HepG2 (cell line): ENCODE measurements around the gene JUND. TPM values are rescaled to one million over a fixed set of nuclear protein-coding genes. Genes with fewer than 3 reads are reported as not detected.

Experiments
- ARNT2 ChIP-seq: sonication (generic); formaldehyde crosslinking; IDR thresholded peaks from 2 replicates; pipeline ENCODE4 v1.8.0; 2022; ENCODE audit warnings: mild to moderate bottlenecking, low read depth, missing genetic modification reagents, moderate library complexity
- BRCA1 ChIP-seq: sonication (generic); formaldehyde crosslinking; IDR thresholded peaks from 2 replicates; pipeline ENCODE4 v1.4.0; 2020; ENCODE audit warnings: missing genetic modification reagents
- HNF4G ChIP-seq, 2 experiments: sonication (generic) in 1 of 2; formaldehyde crosslinking in 1 of 2; IDR thresholded peaks; 2 replicates each; pipeline versions ENCODE4 v1.4.0 to v1.6.1; 2011 to 2020; ENCODE audit warnings: borderline replicate concordance in 2 of 2, low read depth in 2 of 2, mild to moderate bottlenecking in 2 of 2, low read length in 1 of 2, missing genetic modification reagents in 1 of 2, moderate library complexity in 1 of 2
- IKZF4 ChIP-seq: sonication (generic); formaldehyde crosslinking; IDR thresholded peaks from 2 replicates; pipeline ENCODE4 v1.5.1; 2020; ENCODE audit warnings: borderline replicate concordance, mild to moderate bottlenecking, low read depth, missing genetic modification reagents; ENCODE audit errors: not compliant biosample characterization
- KDM5B ChIP-seq: sonication (generic); formaldehyde crosslinking; IDR thresholded peaks from 2 replicates; pipeline ENCODE4 v1.4.0; 2020; ENCODE audit warnings: missing genetic modification reagents, mild to moderate bottlenecking, borderline replicate concordance
- MIXL1 ChIP-seq: IDR thresholded peaks from 2 replicates; pipeline ENCODE4 v1.6.1; 2016
- PPARG ChIP-seq: conservative IDR thresholded peaks from 2 replicates; pipeline ENCODE4 v1.6.1; 2016; ENCODE audit warnings: missing biosample characterization, missing genetic modification reagents
- SSRP1 ChIP-seq: IDR thresholded peaks from 2 replicates; pipeline ENCODE4 v1.6.1; 2016; ENCODE audit warnings: control low read depth
- ZFP90 ChIP-seq: sonication (generic); formaldehyde crosslinking; IDR thresholded peaks from 2 replicates; pipeline ENCODE4 v1.8.0; 2022; ENCODE audit warnings: missing genetic modification reagents, mild to moderate bottlenecking, inconsistent platforms, borderline replicate concordance
- ZNF12 ChIP-seq: sonication (generic); formaldehyde crosslinking; IDR thresholded peaks from 2 replicates; pipeline ENCODE4 v1.5.0; 2020; ENCODE audit warnings: missing genetic modification reagents
- ZNF335 ChIP-seq: sonication (generic); formaldehyde crosslinking; IDR thresholded peaks from 2 replicates; pipeline ENCODE4 v1.4.0; 2020; ENCODE audit warnings: missing genetic modification reagents
- ZNF577 ChIP-seq: sonication (generic); formaldehyde crosslinking; IDR thresholded peaks from 2 replicates; pipeline ENCODE4 v1.4.0; 2020; ENCODE audit warnings: mild to moderate bottlenecking, low read depth, missing genetic modification reagents, borderline replicate concordance
- polyA plus RNA-seq, 8 experiments: library from polyadenylated mRNA; depleted of rRNA in 3 of 8; stranded (reverse) in 7 of 8; unstranded in 1 of 8; fragments of >200 nt; fragmentation: Illumina TruSeq in 4 of 8; extraction: Trizol in 4 of 8; gene quantifications; 2 replicates each; pipeline versions ENCODE4 v1.2.1 to v1.2.3, GENCODE V29; 2011 to 2016; ENCODE audit warnings: low read depth in 4 of 8, missing spikeins in 1 of 8, mixed read lengths in 1 of 8; ENCODE audit not compliant: insufficient read depth in 1 of 8
- total RNA-seq, 5 experiments: library from RNA; depleted of rRNA; stranded (reverse); fragments of >200 nt; fragmentation: Illumina TruSeq; extraction: Trizol; gene quantifications; 2 replicates each; pipeline ENCODE4 v1.2.3, GENCODE V29; 2016; ENCODE audit warnings: low read depth in 1 of 5
- TF ChIP-seq, protein P1 (sequence below): sonication (generic); formaldehyde crosslinking; conservative IDR thresholded peaks from 2 replicates; pipeline ENCODE4 v1.4.0; 2020; ENCODE audit warnings: missing genetic modification reagents
- TF ChIP-seq, protein P2 (sequence below): sonication (generic); formaldehyde crosslinking; IDR thresholded peaks from 2 replicates; pipeline ENCODE4 v1.8.1; 2023; ENCODE audit warnings: mild to moderate bottlenecking, missing genetic modification reagents
- TF ChIP-seq, protein P3 (sequence below): sonication (generic); formaldehyde crosslinking; IDR thresholded peaks from 2 replicates; pipeline ENCODE4 v1.5.1; 2020; ENCODE audit warnings: mild to moderate bottlenecking, missing genetic modification reagents, borderline replicate concordance
- TF ChIP-seq, protein P4 (sequence below): sonication (generic); formaldehyde crosslinking; IDR thresholded peaks from 2 replicates; pipeline ENCODE4 v1.8.0; 2023; ENCODE audit warnings: mild to moderate bottlenecking, missing genetic modification reagents
- TF ChIP-seq, protein P5 (sequence below): IDR thresholded peaks from 2 replicates; pipeline ENCODE4 v1.6.1; 2016; ENCODE audit warnings: low read depth, borderline replicate concordance
- TF ChIP-seq, protein P6 (sequence below): sonication (generic); formaldehyde crosslinking; IDR thresholded peaks from 2 replicates; pipeline ENCODE4 v1.9.0; 2021; ENCODE audit warnings: missing genetic modification reagents, mild to moderate bottlenecking, borderline replicate concordance
- TF ChIP-seq, protein P7 (sequence below): sonication (generic); formaldehyde crosslinking; IDR thresholded peaks from 2 replicates; pipeline ENCODE4 v1.4.0; 2020; ENCODE audit warnings: mild to moderate bottlenecking, missing genetic modification reagents
- TF ChIP-seq, protein P8 (sequence below): sonication (generic); formaldehyde crosslinking; IDR thresholded peaks from 2 replicates; pipeline ENCODE4 v1.4.0; 2020; ENCODE audit warnings: missing genetic modification reagents

JUND gene
- total and polyA plus RNA-seq, 2 of the 13 experiments (the other 11 are each of a cell fraction or from before 2014, with no cell fraction given) = 41.2 to 59.8 TPM

DNA sequence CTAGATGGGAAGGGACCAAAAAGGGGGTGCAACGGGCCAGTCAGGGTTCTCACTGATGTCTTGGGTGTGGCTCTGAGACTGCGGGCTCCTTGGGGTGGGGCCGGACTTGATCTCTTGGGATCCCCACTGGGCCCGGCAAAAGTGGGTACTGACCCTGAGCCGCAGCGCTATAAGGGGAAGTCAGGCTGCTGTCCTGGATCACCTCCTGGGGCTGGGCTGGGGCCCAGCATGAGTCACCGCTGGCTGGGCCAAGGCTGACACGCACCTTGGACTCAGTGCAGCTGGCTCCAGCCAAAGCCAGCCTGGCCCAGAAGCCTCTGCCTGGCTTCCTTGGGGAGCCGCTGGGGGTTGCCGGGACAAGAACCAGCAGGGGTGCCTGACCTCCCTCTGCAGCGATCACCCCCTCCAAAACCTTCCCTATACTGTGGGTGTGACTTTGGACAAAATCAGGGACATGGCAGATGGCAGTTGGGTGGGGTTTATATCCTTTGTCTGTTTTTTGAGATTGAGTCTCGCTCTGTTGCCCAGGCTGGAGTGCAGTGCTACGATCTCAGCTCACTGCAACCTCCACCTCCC is 6.6 kb downstream of the JUND start (continued):
- TF ChIP-seq, protein P1, sequence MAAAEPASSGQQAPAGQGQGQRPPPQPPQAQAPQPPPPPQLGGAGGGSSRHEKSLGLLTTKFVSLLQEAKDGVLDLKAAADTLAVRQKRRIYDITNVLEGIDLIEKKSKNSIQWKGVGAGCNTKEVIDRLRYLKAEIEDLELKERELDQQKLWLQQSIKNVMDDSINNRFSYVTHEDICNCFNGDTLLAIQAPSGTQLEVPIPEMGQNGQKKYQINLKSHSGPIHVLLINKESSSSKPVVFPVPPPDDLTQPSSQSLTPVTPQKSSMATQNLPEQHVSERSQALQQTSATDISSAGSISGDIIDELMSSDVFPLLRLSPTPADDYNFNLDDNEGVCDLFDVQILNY = no peak
- TF ChIP-seq, protein P2, sequence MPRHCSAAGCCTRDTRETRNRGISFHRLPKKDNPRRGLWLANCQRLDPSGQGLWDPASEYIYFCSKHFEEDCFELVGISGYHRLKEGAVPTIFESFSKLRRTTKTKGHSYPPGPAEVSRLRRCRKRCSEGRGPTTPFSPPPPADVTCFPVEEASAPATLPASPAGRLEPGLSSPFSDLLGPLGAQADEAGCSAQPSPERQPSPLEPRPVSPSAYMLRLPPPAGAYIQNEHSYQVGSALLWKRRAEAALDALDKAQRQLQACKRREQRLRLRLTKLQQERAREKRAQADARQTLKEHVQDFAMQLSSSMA (CRISPR knock-in tag) = no peak
- TF ChIP-seq SSRP1 (CRISPR knock-in tag) (0 out of 2 replicates have a peak, but pooled peaks have one; percentile 45), ZNF12 (no peak), KDM5B (CRISPR knock-in tag) (no peak), MIXL1 (0 out of 2 replicates have a peak, but pooled peaks have one; percentile 45), ARNT2 (CRISPR knock-in tag) (no peak; the same call in 1 of the 2 replicates), ZFP90 (CRISPR knock-in tag) (peak; percentile 62; the same call in 1 of the 2 replicates), PPARG (CRISPR knock-in tag) (peak; percentile 75; the same call in 1 of the 2 replicates), IKZF4 (CRISPR knock-in tag) (no peak), HNF4G (IDR thresholded peaks at IDR 0.05; ENCODE audit: borderline replicate concordance, low read depth, low read length) (peak; percentile 84), HNF4G (CRISPR knock-in tag; IDR thresholded peaks at IDR 0.05; ENCODE audit: borderline replicate concordance, low read depth) (peak; percentile 33; the same call in 1 of the 2 replicates), BRCA1 (CRISPR knock-in tag) (no peak), ZNF335 (0 out of 2 replicates have a peak, but pooled peaks have one; percentile 62), ZNF577 (no peak)
- TF ChIP-seq, protein P3, sequence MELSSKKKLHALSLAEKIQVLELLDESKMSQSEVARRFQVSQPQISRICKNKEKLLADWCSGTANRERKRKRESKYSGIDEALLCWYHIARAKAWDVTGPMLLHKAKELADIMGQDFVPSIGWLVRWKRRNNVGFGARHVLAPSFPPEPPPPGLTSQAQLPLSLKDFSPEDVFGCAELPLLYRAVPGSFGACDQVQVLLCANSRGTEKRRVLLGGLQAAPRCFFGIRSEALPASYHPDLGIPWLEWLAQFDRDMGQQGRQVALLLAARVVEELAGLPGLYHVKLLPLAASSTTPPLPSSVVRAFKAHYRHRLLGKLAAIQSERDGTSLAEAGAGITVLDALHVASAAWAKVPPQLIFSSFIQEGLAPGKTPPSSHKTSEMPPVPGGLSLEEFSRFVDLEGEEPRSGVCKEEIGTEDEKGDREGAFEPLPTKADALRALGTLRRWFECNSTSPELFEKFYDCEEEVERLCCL (CRISPR knock-in tag) = no peak
- TF ChIP-seq, protein P4, sequence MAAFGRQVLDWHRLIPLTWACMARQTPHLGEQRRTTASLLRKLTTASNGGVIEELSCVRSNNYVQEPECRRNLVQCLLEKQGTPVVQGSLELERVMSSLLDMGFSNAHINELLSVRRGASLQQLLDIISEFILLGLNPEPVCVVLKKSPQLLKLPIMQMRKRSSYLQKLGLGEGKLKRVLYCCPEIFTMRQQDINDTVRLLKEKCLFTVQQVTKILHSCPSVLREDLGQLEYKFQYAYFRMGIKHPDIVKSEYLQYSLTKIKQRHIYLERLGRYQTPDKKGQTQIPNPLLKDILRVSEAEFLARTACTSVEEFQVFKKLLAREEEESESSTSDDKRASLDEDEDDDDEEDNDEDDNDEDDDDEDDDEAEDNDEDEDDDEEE = no peak
- TF ChIP-seq, protein P5, sequence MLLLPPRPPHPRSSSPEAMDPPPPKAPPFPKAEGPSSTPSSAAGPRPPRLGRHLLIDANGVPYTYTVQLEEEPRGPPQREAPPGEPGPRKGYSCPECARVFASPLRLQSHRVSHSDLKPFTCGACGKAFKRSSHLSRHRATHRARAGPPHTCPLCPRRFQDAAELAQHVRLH = no peak; the same call in 1 of the 2 replicates
- TF ChIP-seq, protein P6, sequence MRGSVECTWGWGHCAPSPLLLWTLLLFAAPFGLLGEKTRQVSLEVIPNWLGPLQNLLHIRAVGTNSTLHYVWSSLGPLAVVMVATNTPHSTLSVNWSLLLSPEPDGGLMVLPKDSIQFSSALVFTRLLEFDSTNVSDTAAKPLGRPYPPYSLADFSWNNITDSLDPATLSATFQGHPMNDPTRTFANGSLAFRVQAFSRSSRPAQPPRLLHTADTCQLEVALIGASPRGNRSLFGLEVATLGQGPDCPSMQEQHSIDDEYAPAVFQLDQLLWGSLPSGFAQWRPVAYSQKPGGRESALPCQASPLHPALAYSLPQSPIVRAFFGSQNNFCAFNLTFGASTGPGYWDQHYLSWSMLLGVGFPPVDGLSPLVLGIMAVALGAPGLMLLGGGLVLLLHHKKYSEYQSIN (CRISPR knock-in tag) = no peak
- TF ChIP-seq, protein P7, sequence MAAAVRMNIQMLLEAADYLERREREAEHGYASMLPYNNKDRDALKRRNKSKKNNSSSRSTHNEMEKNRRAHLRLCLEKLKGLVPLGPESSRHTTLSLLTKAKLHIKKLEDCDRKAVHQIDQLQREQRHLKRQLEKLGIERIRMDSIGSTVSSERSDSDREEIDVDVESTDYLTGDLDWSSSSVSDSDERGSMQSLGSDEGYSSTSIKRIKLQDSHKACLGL = no peak
- TF ChIP-seq, protein P8, sequence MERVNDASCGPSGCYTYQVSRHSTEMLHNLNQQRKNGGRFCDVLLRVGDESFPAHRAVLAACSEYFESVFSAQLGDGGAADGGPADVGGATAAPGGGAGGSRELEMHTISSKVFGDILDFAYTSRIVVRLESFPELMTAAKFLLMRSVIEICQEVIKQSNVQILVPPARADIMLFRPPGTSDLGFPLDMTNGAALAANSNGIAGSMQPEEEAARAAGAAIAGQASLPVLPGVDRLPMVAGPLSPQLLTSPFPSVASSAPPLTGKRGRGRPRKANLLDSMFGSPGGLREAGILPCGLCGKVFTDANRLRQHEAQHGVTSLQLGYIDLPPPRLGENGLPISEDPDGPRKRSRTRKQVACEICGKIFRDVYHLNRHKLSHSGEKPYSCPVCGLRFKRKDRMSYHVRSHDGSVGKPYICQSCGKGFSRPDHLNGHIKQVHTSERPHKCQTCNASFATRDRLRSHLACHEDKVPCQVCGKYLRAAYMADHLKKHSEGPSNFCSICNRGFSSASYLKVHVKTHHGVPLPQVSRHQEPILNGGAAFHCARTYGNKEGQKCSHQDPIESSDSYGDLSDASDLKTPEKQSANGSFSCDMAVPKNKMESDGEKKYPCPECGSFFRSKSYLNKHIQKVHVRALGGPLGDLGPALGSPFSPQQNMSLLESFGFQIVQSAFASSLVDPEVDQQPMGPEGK (CRISPR knock-in tag) = peak; percentile 84
